ENCODE results near the gene LRRC37A3.
"Not testable (repeated sequence)": the region's sequence is repeated elsewhere in the genome, so short reads cannot be mapped to it uniquely, and the experiment has no call there.

Gene LRRC37A3

DNA sequence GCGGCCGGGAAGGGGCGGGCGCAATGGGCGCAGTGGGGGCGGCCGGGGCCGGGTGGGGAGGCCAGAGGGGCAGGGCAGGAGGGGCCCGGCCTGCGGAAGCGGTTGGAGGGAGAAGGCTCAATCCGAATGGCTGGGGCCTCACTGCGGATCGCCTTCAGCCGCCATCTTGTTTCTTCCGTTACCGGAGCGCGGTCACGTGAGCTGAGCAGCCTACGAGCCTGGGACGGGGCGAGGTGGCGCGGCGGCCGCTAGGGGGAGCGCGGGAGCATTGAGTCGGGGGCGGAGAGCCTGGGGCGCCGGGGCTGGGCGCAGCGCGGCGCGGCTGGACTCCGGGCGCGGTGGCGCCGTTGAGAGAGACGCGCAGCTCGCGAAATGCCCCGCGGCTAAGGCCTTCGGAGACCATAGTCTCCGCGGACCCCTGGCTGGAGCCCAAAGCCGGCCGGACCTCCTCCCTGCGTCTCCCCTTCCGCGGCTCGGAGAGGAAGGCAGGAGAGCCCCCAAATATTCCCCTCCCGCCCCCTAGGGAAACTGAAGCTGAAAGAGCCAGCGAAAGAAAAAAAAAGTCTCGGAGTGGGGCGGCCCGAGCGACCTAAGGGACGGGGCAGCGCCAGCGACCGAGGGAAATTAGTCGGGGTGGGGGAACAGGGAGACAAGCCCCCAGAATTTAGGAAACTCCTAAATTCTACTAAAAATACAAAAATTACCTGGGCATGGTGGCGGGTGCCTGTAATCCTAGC, at the start of gene LRRC37A3:
TSS of gene LRRC37A3 (minus strand) at position 190 of the 737 bp plus-strand sequence. CDS start 22,221 bp downstream, outside the sequence.
- peak; percentile 97 for DNase-seq (ENCODE audit: low read depth)

GRCh38 chr17:64965873-64966287, 46.6 kb upstream of the LRRC37A3 start:
- peak; percentile 85 for DNase-seq (ENCODE audit: low read depth)

DNA sequence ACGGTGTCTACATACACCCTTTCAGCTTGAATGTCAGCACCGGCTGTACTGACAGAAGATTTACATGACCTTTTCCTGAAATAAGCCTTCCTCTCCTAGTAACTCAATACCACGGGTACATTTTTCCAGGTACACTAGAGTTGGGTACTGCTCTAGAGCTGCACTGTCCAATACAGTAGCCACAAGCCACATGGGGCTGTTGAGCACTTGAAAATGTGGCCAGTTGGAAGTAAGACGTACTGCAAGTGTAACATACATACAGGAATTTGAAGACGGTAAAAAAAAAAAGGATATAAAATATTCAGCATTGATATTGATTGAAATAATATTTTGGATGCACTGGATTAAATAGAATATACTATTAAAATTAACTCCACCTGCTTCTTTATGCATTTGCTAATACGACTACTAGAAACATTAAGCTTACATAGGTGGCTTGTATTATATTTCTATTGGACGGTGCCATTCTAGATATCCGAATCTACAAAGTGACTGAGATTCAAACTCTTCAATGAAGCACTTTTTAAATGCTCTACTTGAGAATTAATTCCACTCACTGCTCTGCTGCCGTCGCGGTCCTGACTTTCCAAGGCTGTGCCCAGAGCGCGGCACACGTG, 46.1 kb upstream of the LRRC37A3 start:
- not testable (repeated sequence) for DNase-seq (ENCODE audit: low read depth)

GRCh38 chr17:64964796-64965195, 45.5 kb upstream of the LRRC37A3 start:
- no peak for DNase-seq (ENCODE audit: low read depth)

DNA sequence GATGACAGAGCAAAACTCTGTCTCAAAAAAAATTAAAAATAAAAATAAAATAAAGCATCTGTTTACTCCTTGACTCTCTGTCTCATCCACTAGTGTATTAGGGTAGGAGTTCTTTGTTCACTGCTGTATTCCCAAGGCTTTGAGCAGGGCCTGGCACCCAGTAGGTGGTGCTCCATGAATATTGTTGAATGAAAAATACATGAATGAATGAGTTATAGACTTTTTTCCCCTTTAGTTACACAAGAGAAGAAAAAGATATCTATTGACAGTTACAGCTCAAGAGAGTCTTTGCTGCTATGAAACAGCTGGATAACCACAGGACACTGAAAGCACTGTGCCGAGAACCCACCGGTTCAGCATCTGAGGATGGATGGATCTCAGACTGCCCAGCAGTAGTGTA, 44.5 kb upstream of the LRRC37A3 start:
- not testable (repeated sequence) for DNase-seq (ENCODE audit: low read depth)

DNA sequence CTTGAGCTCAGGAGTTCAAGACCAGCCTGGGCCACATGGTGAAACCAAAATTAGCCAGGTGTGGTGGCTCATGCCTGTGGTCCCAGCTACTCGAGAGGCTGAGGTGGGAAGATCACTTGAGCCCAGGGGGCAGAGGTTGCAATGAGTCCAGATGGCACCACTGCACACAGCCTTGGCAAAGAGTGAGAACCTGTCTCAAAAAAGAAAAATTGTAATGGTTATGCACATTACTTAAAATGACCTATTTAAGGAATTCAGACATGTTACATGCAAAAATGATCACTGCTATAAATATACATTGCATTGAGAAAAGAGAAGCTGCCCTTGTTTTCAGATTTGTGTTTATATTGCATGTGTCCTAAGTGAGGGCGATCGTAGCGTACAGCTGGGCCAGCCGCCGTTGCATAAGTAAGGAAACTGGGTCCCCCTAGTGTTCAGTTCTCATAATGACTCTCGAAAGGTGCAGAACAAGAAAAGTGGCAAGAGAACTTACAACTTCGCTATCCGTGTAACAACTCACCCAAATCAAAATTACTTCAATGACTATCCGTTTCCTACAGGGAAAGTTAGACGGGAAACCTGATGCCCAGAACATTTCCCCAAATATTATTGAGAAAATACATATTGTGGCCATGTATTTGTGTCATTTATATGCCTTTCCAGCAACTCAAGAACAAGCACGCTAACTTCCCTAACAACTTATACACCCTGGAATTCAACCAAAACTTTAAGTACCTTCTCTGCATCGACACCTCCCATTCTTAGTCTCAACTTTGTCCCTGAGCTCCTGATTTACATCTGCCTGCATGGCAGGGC, 42.5 kb upstream of the LRRC37A3 start:
- DNase-seq (ENCODE audit: low read depth) = not testable (repeated sequence)

GRCh38 chr17:64951877-64952276, 32.6 kb upstream of the LRRC37A3 start:
- no peak for DNase-seq (ENCODE audit: low read depth)

DNA sequence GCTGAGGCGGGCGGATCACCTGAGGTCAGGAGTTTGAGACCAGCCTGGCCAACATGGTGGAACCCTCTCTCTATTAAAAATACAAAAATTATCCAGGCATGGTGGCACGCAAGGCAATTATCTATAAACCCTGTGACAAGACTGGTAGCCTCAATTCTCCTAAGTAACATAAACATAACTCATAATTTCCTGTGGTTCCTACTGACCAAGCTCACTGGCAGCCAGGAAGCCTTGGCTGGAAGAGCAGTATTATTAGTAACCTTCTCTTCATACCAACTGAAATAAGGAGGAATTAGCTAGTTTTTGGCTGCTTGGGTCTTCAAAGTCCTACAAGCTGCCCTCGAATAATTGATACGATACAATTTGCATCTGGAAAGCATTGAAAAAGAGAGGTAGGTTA, 31.6 kb upstream of the LRRC37A3 start:
- DNase-seq (ENCODE audit: low read depth) = no peak

DNA sequence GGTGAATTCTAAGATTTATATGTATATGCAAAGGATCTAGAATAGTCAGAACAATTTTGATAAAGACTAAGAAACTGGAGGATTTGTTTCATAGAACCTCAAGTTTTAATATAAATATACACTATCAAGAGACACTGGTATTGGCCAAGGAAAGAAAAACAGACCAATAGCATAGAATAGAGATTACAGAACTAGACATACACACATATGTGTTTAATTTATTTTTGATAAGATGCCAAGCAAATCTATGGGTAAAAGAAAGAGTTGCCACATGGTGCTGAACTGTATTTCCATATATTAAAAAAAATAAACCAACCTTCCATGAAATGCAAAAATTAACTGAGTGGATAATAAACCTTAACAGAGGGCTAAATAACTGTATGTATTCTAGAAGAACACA, 27.9 kb upstream of the LRRC37A3 start:
- DNase-seq (ENCODE audit: low read depth) = no peak

DNA sequence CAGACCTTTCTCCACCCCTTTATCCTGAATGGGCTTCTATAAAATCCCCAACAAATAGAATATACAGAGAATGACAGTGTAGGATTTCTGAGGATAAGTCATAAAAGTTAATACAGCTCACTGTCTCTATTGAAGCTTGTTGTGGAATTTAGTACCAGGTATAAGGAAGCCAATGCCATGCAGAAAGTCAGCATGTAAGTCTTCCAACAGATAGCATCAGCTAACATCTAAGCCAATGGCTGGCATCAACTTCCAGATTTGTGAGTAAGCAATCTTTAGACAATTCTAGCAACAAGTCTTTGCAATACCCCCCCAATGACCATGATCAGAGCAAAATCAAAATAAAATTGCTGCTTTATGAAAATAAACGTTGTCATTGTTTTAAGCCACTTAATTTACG, 22.5 kb upstream of the LRRC37A3 start:
- no peak for DNase-seq (ENCODE audit: low read depth)

- DNase-seq (ENCODE audit: low read depth) = no peak
These were observed 21.8 kb upstream of the LRRC37A3 start for GRCh38 chr17:64941045-64941444.

DNA sequence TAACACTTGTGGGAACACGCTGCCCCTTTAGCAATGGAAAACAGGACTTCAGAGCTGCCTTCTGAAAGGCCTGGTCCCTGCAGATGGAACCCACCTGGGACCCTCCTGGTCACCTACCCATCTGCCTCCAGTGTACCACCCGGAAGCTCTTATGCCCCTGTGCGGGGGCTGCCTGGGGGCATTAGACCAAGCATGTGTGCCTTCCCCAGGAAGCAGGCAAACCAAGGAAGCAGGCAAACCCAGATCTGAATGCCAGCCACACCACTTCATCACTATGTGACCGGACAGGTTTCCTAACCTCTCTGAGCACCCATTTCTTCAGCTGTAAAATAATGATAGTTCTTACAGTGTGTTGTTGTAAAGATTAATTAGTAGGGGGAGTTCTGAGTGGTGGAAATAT, 20.8 kb upstream of the LRRC37A3 start:
- DNase-seq (ENCODE audit: low read depth) = no peak

GRCh38 chr17:64938925-64939474, 19.7 kb upstream of the LRRC37A3 start:
- DNase-seq (ENCODE audit: low read depth) = peak; percentile 20

DNA sequence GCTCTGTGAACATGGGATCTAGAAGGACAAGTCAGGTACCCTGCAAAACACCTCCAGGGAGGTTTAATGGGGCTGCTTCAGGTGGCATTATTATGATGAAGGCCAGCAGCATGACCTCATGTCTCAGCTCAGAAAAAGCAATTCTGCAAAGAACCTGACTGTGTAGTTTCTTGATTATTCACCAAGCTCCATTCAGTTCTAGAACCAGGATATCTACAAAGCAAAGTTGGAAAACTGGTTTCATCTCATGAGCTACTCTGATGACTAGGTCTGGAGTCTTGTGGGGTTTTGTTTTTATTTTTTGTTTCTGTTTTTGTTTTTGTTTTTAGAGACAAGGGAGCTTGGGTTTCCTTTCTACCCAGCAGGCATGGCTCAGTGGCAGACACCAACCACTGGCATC, 19.0 kb upstream of the LRRC37A3 start:
- DNase-seq (ENCODE audit: low read depth) = no peak

DNA sequence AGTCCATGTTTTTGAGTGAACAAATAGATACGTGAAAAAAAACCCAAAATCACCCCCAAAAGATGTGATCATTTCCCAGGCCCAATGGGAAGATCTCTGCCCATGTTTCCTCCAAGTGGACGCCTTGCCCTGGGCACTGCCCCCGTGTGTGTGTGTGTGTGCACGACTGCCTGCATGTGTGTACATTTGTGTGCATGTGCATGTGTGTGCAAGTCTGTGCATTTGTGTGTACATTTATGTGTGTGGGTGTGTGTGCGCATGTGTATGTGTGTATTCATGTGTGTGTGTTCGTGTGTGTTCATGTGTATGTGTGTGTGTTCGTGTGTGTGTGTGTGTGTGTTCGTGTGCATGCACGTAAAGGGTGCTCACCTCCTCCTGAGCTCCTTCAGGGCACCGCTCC, 16.8 kb upstream of the LRRC37A3 start:
- no peak for DNase-seq (ENCODE audit: low read depth)

DNA sequence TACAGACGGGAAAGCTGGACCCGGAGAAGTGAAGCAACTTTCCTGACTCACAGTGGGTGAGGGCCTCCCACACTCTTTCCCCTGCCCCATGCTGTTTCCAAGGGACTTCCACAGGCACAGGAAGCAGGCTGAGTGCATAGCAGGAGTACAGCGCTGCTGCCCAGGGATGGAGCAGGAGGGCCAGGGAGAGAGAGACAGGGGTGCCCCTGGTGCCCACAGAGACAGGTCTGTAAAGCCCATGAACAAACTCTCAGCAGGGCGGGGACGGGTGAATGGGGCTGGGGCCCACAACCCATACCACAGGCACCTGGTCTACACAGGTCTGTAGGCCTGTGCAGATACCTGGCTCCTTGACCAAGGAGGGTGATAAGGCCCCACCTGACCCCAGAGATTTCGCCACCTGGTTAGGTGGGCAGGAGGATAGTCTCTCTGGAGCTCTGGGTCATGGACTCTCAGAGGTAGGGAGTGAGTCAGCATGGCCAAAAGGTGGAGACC, 15.1 kb upstream of the LRRC37A3 start:
- not testable (repeated sequence) for DNase-seq (ENCODE audit: low read depth)

- DNase-seq (ENCODE audit: low read depth) = not testable (repeated sequence)
These were observed 13.6 kb upstream of the LRRC37A3 start for GRCh38 chr17:64932850-64933249.

DNA sequence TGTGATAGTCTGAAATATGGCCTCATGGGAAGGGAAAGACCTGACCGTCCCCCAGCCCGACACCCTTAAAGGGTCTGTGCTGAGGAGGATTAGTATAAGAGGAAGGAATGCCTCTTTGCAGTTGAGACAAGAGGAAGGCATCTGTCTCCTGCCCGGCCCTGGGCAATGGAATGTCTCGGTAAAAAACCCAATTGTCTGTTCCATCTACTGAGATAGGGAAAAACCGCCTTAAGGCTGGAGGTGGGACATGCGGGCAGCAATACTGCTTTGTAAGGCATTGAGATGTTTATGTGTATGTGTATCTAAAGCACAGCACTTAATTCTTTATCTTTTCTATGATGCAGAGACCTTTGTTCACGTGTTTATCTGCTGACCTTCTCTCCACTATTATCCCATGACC, 11.1 kb upstream of the LRRC37A3 start:
- DNase-seq (ENCODE audit: low read depth) = not testable (repeated sequence)

GRCh38 chr17:64929419-64930209, 10.3 kb upstream of the LRRC37A3 start:
- DNase-seq (ENCODE audit: low read depth) = not testable (repeated sequence)

GRCh38 chr17:64928701-64929100, 9.4 kb upstream of the LRRC37A3 start:
- not testable (repeated sequence) for DNase-seq (ENCODE audit: low read depth)

- DNase-seq (ENCODE audit: low read depth) = not testable (repeated sequence)
These were observed 8.2 kb upstream of the LRRC37A3 start for GRCh38 chr17:64927444-64927843.

Measured in stimulated activated CD8-positive, alpha-beta memory T cell treated with anti-CD3 and anti-CD28 coated beads, Interleukin-12 subunit alpha, Interleukin-12 subunit beta, amount 100 ng/mL, for 4 hours (primary cell).